Natural killer cell treated with Interleukin-12 subunit alpha and Interleukin-12 subunit beta and Interleukin-15 and Interleukin-18, amount 100 ng/mL, for 72 hours (primary cell): ENCODE data around the gene PRSS35. TPM values are rescaled to one million over a fixed set of nuclear protein-coding genes. Genes with fewer than 3 reads are reported as not detected.
"Not testable (repeated sequence)": the region's sequence is repeated elsewhere in the genome, so short reads cannot be mapped to it uniquely, and the experiment has no call there.

ENCODE experiments used
- ATAC-seq, 2 donors: fragments of 150-1000 bp; cut with Tn5 transposase in 1 of 2; sonication (Bioruptor Pico), chemical (Tn5 transposase) in 1 of 2; 2 replicates each; pipeline ENCODE4 v1.10.0; 2021
- DNase-seq: peaks from one replicate; pipeline ENCODE4 v3.0.0; 2022; ENCODE audit warnings: low spot score
- H3K27ac Mint-ChIP-seq, 2 donors: 1 replicate in 1 of 2; 2 replicates in 1 of 2; pipeline ENCODE4 v1.8.0; 2022; ENCODE audit warnings: mixed read lengths in 2 of 2, mild to moderate bottlenecking in 1 of 2, moderate library complexity in 1 of 2
- H3K27me3 Mint-ChIP-seq, 2 donors: 1 replicate in 1 of 2; 2 replicates in 1 of 2; pipeline ENCODE4 v1.8.0; 2022; ENCODE audit warnings: mixed read lengths in 2 of 2
- H3K36me3 Mint-ChIP-seq: one replicate; pipeline ENCODE4 v1.8.0; 2022; ENCODE audit warnings: mixed read lengths
- H3K4me1 Mint-ChIP-seq, 2 donors: 1 replicate in 1 of 2; 2 replicates in 1 of 2; pipeline ENCODE4 v1.8.0; 2022; ENCODE audit warnings: low read depth in 2 of 2, mixed read lengths in 2 of 2, mild to moderate bottlenecking in 1 of 2
- H3K4me3 Mint-ChIP-seq: one replicate; pipeline ENCODE4 v1.8.0; 2022; ENCODE audit warnings: mixed read lengths
- H3K9me3 Mint-ChIP-seq: 2 replicates; pipeline ENCODE4 v1.8.0; 2022; ENCODE audit warnings: mixed read lengths
- total RNA-seq, 2 donors: library from RNA; stranded (reverse); gene quantifications; one replicate each; pipeline ENCODE4 v1.2.3, GENCODE V29; 2022

The PRSS35 gene
- total RNA-seq = not detected

DNA sequence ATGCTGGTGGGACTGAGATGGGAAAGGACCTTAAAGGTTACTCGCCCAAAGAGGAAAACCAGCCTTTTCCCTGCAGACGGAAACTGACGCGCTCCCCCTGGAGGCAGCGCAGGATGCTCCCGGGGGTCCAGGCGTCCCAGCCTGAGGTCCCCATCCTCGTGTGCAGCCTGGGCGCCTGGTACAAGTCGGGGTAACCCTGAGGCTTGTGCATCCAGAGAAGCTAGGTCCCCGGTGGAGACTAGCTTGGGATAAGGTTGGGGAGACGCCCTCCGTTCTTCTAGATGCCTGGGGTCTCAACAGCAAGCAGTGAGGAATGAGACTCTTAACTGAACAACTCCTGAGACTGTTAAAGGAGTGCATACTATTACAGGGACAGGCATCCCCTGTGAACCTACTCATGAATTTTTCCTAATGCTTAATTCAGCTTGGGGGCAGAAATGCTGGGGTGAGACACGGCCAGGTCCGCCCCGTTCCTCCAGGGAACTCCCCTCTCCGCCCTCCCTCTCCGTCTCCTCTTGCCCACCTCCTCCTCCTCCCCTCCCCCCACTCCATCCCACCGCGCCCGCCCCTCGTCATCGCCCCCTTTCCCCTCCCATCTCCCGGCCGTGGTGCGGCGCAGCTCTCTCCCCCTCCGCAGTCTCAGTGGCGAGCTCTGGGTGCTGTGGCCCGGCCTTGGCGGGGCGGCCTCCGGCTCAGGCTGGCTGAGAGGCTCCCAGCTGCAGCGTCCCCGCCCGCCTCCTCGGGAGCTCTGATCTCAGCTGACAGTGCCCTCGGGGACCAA, at the start of gene PRSS35:
TSS of gene PRSS35 (plus strand) at position 634 of the 781 bp plus-strand sequence. CDS start 10,908 bp downstream, outside the sequence.
- DNase-seq = no peak
- no peaks in the 10 kb centered on the region for H3K9me3 Mint-ChIP-seq
- H3K4me1 Mint-ChIP-seq = peaks cover 0 to 6% of the 10 kb centered on the region in 2 donors
- peak; percentile 58 to 73 for ATAC-seq
- H3K4me3 Mint-ChIP-seq = peak within 1 kb of the TSS; percentile 34
- H3K27ac Mint-ChIP-seq = no peak within 1 kb of the TSS
- H3K27me3 Mint-ChIP-seq = peaks cover 19 to 34% of the 10 kb centered on the region in 2 donors
- H3K36me3 Mint-ChIP-seq = no peaks in the 10 kb centered on the region

- no peaks in the 10 kb centered on the region for H3K9me3 Mint-ChIP-seq
- no peaks in the 10 kb centered on the region for H3K36me3 Mint-ChIP-seq
- H3K4me1 Mint-ChIP-seq = peaks cover 0 to 4% of the 10 kb centered on the region in 2 donors
- H3K27me3 Mint-ChIP-seq = no peaks in the 10 kb centered on the region
- DNase-seq (no peak), ATAC-seq (no peak)
- no peak overlapping the region for H3K4me3 Mint-ChIP-seq
- no peak overlapping the region for H3K27ac Mint-ChIP-seq
Measured at GRCh38 chr6:83463886-83464285, 48.4 kb upstream of the PRSS35 start.

GRCh38 chr6:83464381-83465140, 47.8 kb upstream of the PRSS35 start:
- H3K4me3 Mint-ChIP-seq = no peak overlapping the region
- no peak overlapping the region for H3K27ac Mint-ChIP-seq
- DNase-seq = no peak
- H3K36me3 Mint-ChIP-seq = no peaks in the 10 kb centered on the region
- H3K4me1 Mint-ChIP-seq = peaks cover 0 to 3% of the 10 kb centered on the region in 2 donors
- H3K27me3 Mint-ChIP-seq = no peaks in the 10 kb centered on the region
- no peaks in the 10 kb centered on the region for H3K9me3 Mint-ChIP-seq
- no peak for ATAC-seq

- H3K9me3 Mint-ChIP-seq = no peaks in the 10 kb centered on the region
- ATAC-seq (no peak), DNase-seq (no peak)
- no peaks in the 10 kb centered on the region for H3K36me3 Mint-ChIP-seq
- H3K4me3 Mint-ChIP-seq = no peak overlapping the region
- H3K4me1 Mint-ChIP-seq = no peaks in the 10 kb centered on the region
- H3K27ac Mint-ChIP-seq = no peak overlapping the region
- peaks cover 0 to 4% of the 10 kb centered on the region in 2 donors for H3K27me3 Mint-ChIP-seq
Measured at GRCh38 chr6:83466328-83466727, 46.0 kb upstream of the PRSS35 start.

DNA sequence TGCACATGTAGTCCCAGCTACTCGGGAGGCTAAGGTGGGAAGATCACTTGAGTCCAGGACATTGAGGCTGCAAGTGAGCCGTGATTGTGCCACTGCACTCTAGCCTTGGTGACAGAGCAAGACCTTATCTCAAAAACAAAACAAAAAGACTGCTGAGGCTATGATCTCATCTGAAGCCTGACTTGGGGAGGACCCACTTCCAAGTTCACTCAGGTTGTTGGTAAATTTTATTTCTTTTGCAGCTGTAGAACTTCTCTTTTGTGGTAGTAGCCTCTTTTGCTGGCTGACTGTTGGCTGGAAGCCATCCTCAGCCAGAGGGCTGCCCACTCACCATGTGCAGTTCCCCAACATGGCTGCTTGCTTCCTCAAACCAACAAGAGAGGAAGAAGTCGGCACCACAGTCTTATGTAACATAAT, 44.7 kb upstream of the PRSS35 start:
- Mint-ChIP-seq H3K27ac (no peak overlapping the region), H3K9me3 (no peaks in the 10 kb centered on the region), H3K27me3 (peaks cover 0 to 6% of the 10 kb centered on the region in 2 donors), H3K36me3 (no peaks in the 10 kb centered on the region), H3K4me1 (no peaks in the 10 kb centered on the region), H3K4me3 (no peak overlapping the region)
- ATAC-seq (no peak), DNase-seq (no peak)

DNA sequence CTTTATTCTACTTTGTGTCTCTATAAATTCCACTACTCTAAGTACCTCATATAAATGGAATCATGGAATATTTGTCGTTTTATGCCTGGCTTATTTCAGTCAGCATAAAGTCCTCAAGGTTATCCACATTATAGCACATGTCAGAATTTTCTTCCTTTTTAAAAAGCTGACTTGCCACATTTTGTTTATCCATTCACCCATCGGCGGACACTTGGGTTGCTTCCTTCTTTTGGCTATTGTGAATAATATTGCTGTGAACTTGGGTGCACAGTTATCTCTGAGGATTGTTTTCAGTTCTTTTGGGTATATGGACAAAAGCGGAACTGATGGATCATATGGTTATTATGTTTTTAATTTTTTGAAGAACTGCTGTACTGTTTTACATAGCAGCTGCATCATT, 42.3 kb upstream of the PRSS35 start:
- DNase-seq (no peak), ATAC-seq (no peak)
- H3K27ac Mint-ChIP-seq = no peak overlapping the region
- H3K4me1 Mint-ChIP-seq = no peaks in the 10 kb centered on the region
- no peaks in the 10 kb centered on the region for H3K36me3 Mint-ChIP-seq
- peaks cover 0 to 6% of the 10 kb centered on the region in 2 donors for H3K27me3 Mint-ChIP-seq
- no peaks in the 10 kb centered on the region for H3K9me3 Mint-ChIP-seq
- no peak overlapping the region for H3K4me3 Mint-ChIP-seq

DNA sequence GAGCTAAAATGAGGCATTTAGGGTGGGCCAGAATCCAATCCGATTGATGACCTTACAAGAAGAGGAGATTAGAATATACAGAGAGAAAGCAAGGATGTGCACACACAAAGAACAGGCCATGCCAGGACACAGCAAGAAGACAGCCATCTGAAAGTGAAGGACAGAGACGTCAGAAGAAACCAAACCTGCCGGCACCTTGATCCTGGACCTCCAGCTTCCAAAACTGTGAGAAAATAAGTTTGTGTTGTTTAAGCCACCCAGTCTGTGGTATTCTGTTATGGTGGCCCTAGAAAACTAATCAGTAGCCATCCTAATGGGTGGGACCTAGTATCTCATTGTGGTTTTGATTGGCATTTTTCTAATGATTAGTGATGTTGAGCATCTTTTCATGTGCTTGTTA, 41.7 kb upstream of the PRSS35 start:
- no peaks in the 10 kb centered on the region for H3K9me3 Mint-ChIP-seq
- DNase-seq (no peak), ATAC-seq (no peak)
- H3K36me3 Mint-ChIP-seq = no peaks in the 10 kb centered on the region
- H3K4me1 Mint-ChIP-seq = no peaks in the 10 kb centered on the region
- peaks cover 0 to 6% of the 10 kb centered on the region in 2 donors for H3K27me3 Mint-ChIP-seq
- no peak overlapping the region for H3K27ac Mint-ChIP-seq
- no peak overlapping the region for H3K4me3 Mint-ChIP-seq

- DNase-seq = no peak
- no peaks in the 10 kb centered on the region for H3K4me1 Mint-ChIP-seq
- H3K9me3 Mint-ChIP-seq = no peaks in the 10 kb centered on the region
- H3K27ac Mint-ChIP-seq = no peak overlapping the region
- H3K36me3 Mint-ChIP-seq = no peaks in the 10 kb centered on the region
- ATAC-seq = no peak
- H3K27me3 Mint-ChIP-seq = peaks cover 0 to 6% of the 10 kb centered on the region in 2 donors
- no peak overlapping the region for H3K4me3 Mint-ChIP-seq
Measured at GRCh38 chr6:83472767-83473166, 39.6 kb upstream of the PRSS35 start.

DNA sequence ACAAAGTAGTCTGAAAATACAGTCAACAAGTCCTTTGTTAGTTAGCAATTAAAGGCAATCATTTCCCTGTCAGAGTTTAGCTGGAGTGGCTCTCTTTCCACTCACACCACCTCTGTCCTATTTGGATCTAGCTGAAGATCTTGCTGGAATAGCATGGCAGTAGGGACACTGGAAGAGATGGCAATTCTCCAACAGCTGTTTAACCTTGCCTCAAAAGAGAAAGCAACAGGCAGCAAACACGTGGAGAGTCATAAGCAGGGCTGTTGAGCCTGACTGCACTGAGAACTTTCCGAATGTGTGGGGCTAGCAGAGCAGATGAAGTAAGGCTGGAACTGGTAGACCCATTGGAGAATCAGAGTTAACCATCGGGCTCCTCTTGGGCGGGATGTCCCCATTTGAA, 38.0 kb upstream of the PRSS35 start:
- H3K27me3 Mint-ChIP-seq = peaks cover 0 to 6% of the 10 kb centered on the region in 2 donors
- H3K36me3 Mint-ChIP-seq = no peaks in the 10 kb centered on the region
- ATAC-seq (no peak), DNase-seq (no peak)
- H3K27ac Mint-ChIP-seq = no peak overlapping the region
- no peaks in the 10 kb centered on the region for H3K4me1 Mint-ChIP-seq
- no peaks in the 10 kb centered on the region for H3K9me3 Mint-ChIP-seq
- no peak overlapping the region for H3K4me3 Mint-ChIP-seq

GRCh38 chr6:83476971-83477370, 35.4 kb upstream of the PRSS35 start:
- no peak for ATAC-seq
- H3K4me1 Mint-ChIP-seq = no peaks in the 10 kb centered on the region
- no peaks in the 10 kb centered on the region for H3K9me3 Mint-ChIP-seq
- no peak overlapping the region for H3K27ac Mint-ChIP-seq
- peaks cover 5 to 16% of the 10 kb centered on the region in 2 donors for H3K27me3 Mint-ChIP-seq
- H3K36me3 Mint-ChIP-seq = no peaks in the 10 kb centered on the region
- no peak overlapping the region for H3K4me3 Mint-ChIP-seq
- no peak for DNase-seq

GRCh38 chr6:83479389-83479788, 32.9 kb upstream of the PRSS35 start:
- no peak for ATAC-seq
- H3K4me1 Mint-ChIP-seq = no peaks in the 10 kb centered on the region

GRCh38 chr6:83480470-83480869, 31.9 kb upstream of the PRSS35 start:
- H3K4me3 Mint-ChIP-seq = no peak overlapping the region
- H3K9me3 Mint-ChIP-seq = no peaks in the 10 kb centered on the region
- H3K27me3 Mint-ChIP-seq = peaks cover 5 to 16% of the 10 kb centered on the region in 2 donors
- DNase-seq (no peak), ATAC-seq (no peak)
- H3K4me1 Mint-ChIP-seq = no peaks in the 10 kb centered on the region
- H3K36me3 Mint-ChIP-seq = no peaks in the 10 kb centered on the region
- H3K27ac Mint-ChIP-seq = no peak overlapping the region

More at GRCh38 chr6:83479389-83479788, 32.9 kb upstream of the PRSS35 start:
- H3K4me3 Mint-ChIP-seq = no peak overlapping the region
- H3K9me3 Mint-ChIP-seq = no peaks in the 10 kb centered on the region
- no peaks in the 10 kb centered on the region for H3K36me3 Mint-ChIP-seq
- DNase-seq = no peak
- no peak overlapping the region for H3K27ac Mint-ChIP-seq
- H3K27me3 Mint-ChIP-seq = peaks cover 5 to 16% of the 10 kb centered on the region in 2 donors

DNA sequence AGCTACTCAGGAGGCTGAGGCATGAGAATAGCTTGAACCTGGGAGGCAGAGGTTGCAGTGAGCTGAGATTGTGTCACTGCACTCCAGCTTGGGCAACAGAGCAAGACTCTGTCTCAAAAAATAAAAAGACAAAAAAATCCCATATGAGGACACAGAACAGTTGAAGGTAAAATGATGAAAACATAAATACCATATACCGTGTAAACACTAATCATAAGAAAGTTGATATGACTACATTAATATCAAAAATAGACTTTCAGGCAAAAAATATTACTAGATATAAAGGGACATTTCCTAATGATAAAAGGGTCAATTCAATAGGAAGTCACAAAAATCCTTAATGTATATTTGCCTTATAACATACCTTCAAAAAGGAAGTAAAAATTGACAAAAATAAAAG, 30.4 kb upstream of the PRSS35 start:
- not testable (repeated sequence) for H3K9me3 Mint-ChIP-seq, H3K4me3 Mint-ChIP-seq, H3K4me1 Mint-ChIP-seq, H3K27ac Mint-ChIP-seq, DNase-seq, ATAC-seq, H3K36me3 Mint-ChIP-seq
- H3K27me3 Mint-ChIP-seq = peaks cover 5 to 16% of the 10 kb centered on the region in 2 donors

GRCh38 chr6:83488448-83488847, 23.9 kb upstream of the PRSS35 start:
- Mint-ChIP-seq H3K4me1 (peaks cover 13 to 19% of the 10 kb centered on the region in 2 donors), H3K27me3 (peaks cover 0 to 7% of the 10 kb centered on the region in 2 donors), H3K4me3 (peak overlapping the region; percentile 12), H3K9me3 (no peaks in the 10 kb centered on the region), H3K36me3 (no peaks in the 10 kb centered on the region), H3K27ac (no peak overlapping the region)
- no peak for DNase-seq
- ATAC-seq = peak in 1 of 2 donors; percentile 61
